ENCODE measurements around the gene SGTA.
"Not testable (repeated sequence)": the region's sequence is repeated elsewhere in the genome, so short reads cannot be mapped to it uniquely, and the experiment has no call there.

Gene SGTA

GRCh38 chr19:2782936-2783780, at the start of gene SGTA:
Gene SGTA (minus strand): TSS chr19:2783273. CDS start chr19:2769068, 14,205 bp downstream.
- peak; percentile 96 for DNase-seq (ENCODE audit: low read depth)

GRCh38 chr19:2827840-2828489, 44.9 kb upstream of the SGTA start:
- no peak for DNase-seq (ENCODE audit: low read depth)

- no peak for DNase-seq (ENCODE audit: low read depth)
Measured at GRCh38 chr19:2827022-2827421, 43.9 kb upstream of the SGTA start.

GRCh38 chr19:2824129-2824528, 41.1 kb upstream of the SGTA start:
- DNase-seq (ENCODE audit: low read depth), result no peak

GRCh38 chr19:2823646-2824045, 40.6 kb upstream of the SGTA start:
- DNase-seq (ENCODE audit: low read depth), result no peak

GRCh38 chr19:2822846-2823245, 39.8 kb upstream of the SGTA start:
- DNase-seq (ENCODE audit: low read depth), result no peak

- DNase-seq (ENCODE audit: low read depth), result no peak
Measured at GRCh38 chr19:2820112-2820702, 37.1 kb upstream of the SGTA start.

GRCh38 chr19:2819540-2820111, 36.6 kb upstream of the SGTA start, which contains the start of gene ZNF554:
Gene ZNF554 (plus strand): TSS chr19:2819868. CDS start chr19:2820072, 204 bp downstream.
- DNase-seq (ENCODE audit: low read depth), result peak; percentile 97

- not testable (repeated sequence) for DNase-seq (ENCODE audit: low read depth)
Measured at GRCh38 chr19:2817237-2817829, 34.3 kb upstream of the SGTA start.

GRCh38 chr19:2816641-2817040, 33.6 kb upstream of the SGTA start:
- no peak for DNase-seq (ENCODE audit: low read depth)

- no peak for DNase-seq (ENCODE audit: low read depth)
Measured at GRCh38 chr19:2815923-2816322, 32.9 kb upstream of the SGTA start.

- DNase-seq (ENCODE audit: low read depth), result no peak
Measured at GRCh38 chr19:2815191-2815614, 32.1 kb upstream of the SGTA start.

GRCh38 chr19:2814426-2814825, 31.4 kb upstream of the SGTA start:
- DNase-seq (ENCODE audit: low read depth), result no peak

GRCh38 chr19:2813235-2814160, 30.4 kb upstream of the SGTA start:
- DNase-seq (ENCODE audit: low read depth), result no peak

- no peak for DNase-seq (ENCODE audit: low read depth)
Measured at GRCh38 chr19:2812414-2813234, 29.6 kb upstream of the SGTA start.

GRCh38 chr19:2811735-2812413, 28.8 kb upstream of the SGTA start:
- no peak for DNase-seq (ENCODE audit: low read depth)

- DNase-seq (ENCODE audit: low read depth), result no peak
Measured at GRCh38 chr19:2811221-2811722, 28.2 kb upstream of the SGTA start.

GRCh38 chr19:2810141-2811091, 27.3 kb upstream of the SGTA start:
- DNase-seq (ENCODE audit: low read depth), result no peak
